Measurements from ENCODE around the gene SDC4. TPM values are rescaled to one million over a fixed set of nuclear protein-coding genes. Genes with fewer than 3 reads are reported as not detected.

Gene SDC4
- total RNA-seq, 1 donor from 2014 or later = 7.4 TPM

- TF ChIP-seq CTCF (IDR thresholded peaks at IDR 0.05; ENCODE audit: unreplicated experiment) = no peak
- peaks cover 11% of the 10 kb centered on the region for H3K4me1 Mint-ChIP-seq (ENCODE audit: unreplicated experiment)
- H3K9me3 Mint-ChIP-seq (ENCODE audit: unreplicated experiment) = no peaks in the 10 kb centered on the region
These were observed 22.4 kb upstream of the SDC4 start for GRCh38 chr20:45370571-45371160.

GRCh38 chr20:45368221-45368980 lies 20.2 kb upstream of the SDC4 start:
- H3K9me3 Mint-ChIP-seq (ENCODE audit: unreplicated experiment) = no peaks in the 10 kb centered on the region
- no peak for TF ChIP-seq CTCF (IDR thresholded peaks at IDR 0.05; ENCODE audit: unreplicated experiment)

More at GRCh38 chr20:45370571-45371160, 22.4 kb upstream of the SDC4 start:
- peaks cover 3% of the 10 kb centered on the region for H3K27me3 Mint-ChIP-seq (ENCODE audit: unreplicated experiment)
- no peak overlapping the region for H3K27ac Mint-ChIP-seq (ENCODE audit: unreplicated experiment)
- no peak for DNase-seq (ENCODE audit: low spot score)
- peaks cover 15% of the 10 kb centered on the region for H3K36me3 Mint-ChIP-seq (ENCODE audit: low read depth, unreplicated experiment)
- no peak overlapping the region for H3K4me3 Mint-ChIP-seq (ENCODE audit: unreplicated experiment)

GRCh38 chr20:45367126-45367525 lies 18.9 kb upstream of the SDC4 start:
- no peak overlapping the region for H3K4me3 Mint-ChIP-seq (ENCODE audit: unreplicated experiment)

More at GRCh38 chr20:45368221-45368980, 20.2 kb upstream of the SDC4 start:
- no peak overlapping the region for H3K27ac Mint-ChIP-seq (ENCODE audit: unreplicated experiment)
- DNase-seq (ENCODE audit: low spot score) = no peak
- H3K27me3 Mint-ChIP-seq (ENCODE audit: unreplicated experiment) = peaks cover 2% of the 10 kb centered on the region
- H3K4me1 Mint-ChIP-seq (ENCODE audit: unreplicated experiment) = peaks cover 17% of the 10 kb centered on the region
- H3K4me3 Mint-ChIP-seq (ENCODE audit: unreplicated experiment) = no peak overlapping the region
- peaks cover 15% of the 10 kb centered on the region for H3K36me3 Mint-ChIP-seq (ENCODE audit: low read depth, unreplicated experiment)

GRCh38 chr20:45366631-45367030 lies 18.4 kb upstream of the SDC4 start:
- H3K4me3 Mint-ChIP-seq (ENCODE audit: unreplicated experiment) = no peak overlapping the region
- no peaks in the 10 kb centered on the region for H3K9me3 Mint-ChIP-seq (ENCODE audit: unreplicated experiment)
- TF ChIP-seq CTCF (IDR thresholded peaks at IDR 0.05; ENCODE audit: unreplicated experiment) = no peak
- no peak overlapping the region for H3K27ac Mint-ChIP-seq (ENCODE audit: unreplicated experiment)
- peaks cover 8% of the 10 kb centered on the region for H3K27me3 Mint-ChIP-seq (ENCODE audit: unreplicated experiment)
- H3K4me1 Mint-ChIP-seq (ENCODE audit: unreplicated experiment) = peaks cover 14% of the 10 kb centered on the region
- peaks cover 15% of the 10 kb centered on the region for H3K36me3 Mint-ChIP-seq (ENCODE audit: low read depth, unreplicated experiment)
- DNase-seq (ENCODE audit: low spot score) = no peak

More at GRCh38 chr20:45367126-45367525, 18.9 kb upstream of the SDC4 start:
- Mint-ChIP-seq H3K9me3 (ENCODE audit: unreplicated experiment) (no peaks in the 10 kb centered on the region), H3K27ac (ENCODE audit: unreplicated experiment) (no peak overlapping the region), H3K36me3 (ENCODE audit: low read depth, unreplicated experiment) (peaks cover 15% of the 10 kb centered on the region), H3K27me3 (ENCODE audit: unreplicated experiment) (peaks cover 8% of the 10 kb centered on the region), H3K4me1 (ENCODE audit: unreplicated experiment) (peaks cover 14% of the 10 kb centered on the region)
- no peak for TF ChIP-seq CTCF (IDR thresholded peaks at IDR 0.05; ENCODE audit: unreplicated experiment)
- no peak for DNase-seq (ENCODE audit: low spot score)

GRCh38 chr20:45366192-45366591 lies 18.0 kb upstream of the SDC4 start:
- Mint-ChIP-seq H3K27me3 (ENCODE audit: unreplicated experiment) (peaks cover 8% of the 10 kb centered on the region), H3K4me3 (ENCODE audit: unreplicated experiment) (no peak overlapping the region), H3K27ac (ENCODE audit: unreplicated experiment) (no peak overlapping the region), H3K9me3 (ENCODE audit: unreplicated experiment) (no peaks in the 10 kb centered on the region), H3K4me1 (ENCODE audit: unreplicated experiment) (peaks cover 14% of the 10 kb centered on the region), H3K36me3 (ENCODE audit: low read depth, unreplicated experiment) (peaks cover 15% of the 10 kb centered on the region)
- TF ChIP-seq CTCF (IDR thresholded peaks at IDR 0.05; ENCODE audit: unreplicated experiment) = no peak
- no peak for DNase-seq (ENCODE audit: low spot score)

Measured in endothelial cell (in vitro differentiated cells).